ENCODE measurements around the gene PGBD5. TPM values are rescaled to one million over a fixed set of nuclear protein-coding genes. Genes with fewer than 3 reads are reported as not detected.

The PGBD5 gene
- total and polyA plus RNA-seq, 5 donors, result 18.5 to 32.6 (median 26.4) TPM

DNA sequence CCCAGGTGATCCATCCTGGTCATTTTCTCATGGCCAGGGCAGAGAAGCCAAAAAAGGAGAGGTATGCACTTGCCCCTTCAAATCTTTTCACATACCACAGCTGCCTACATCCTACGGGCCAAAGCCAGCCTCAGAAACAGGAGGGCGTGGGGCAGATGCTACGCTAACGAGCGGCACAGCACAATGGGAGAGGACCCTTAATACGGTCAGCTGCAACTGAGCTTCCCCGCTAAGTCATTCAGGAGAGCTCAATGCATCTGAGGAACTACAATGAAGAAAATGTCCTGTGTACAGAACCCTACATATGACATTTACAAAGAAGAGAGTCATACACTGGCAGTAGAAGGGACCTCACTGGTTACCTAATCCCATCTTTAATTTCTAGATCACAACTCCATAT, 78.2 kb downstream of the PGBD5 start:
- ATAC-seq, result no peak
- peaks cover 7% of the 10 kb centered on the region for H3K4me1 ChIP-seq (ENCODE audit: control insufficient read depth, insufficient read depth, low read length)
- intact Hi-C loops (cut with DNase I), result no loop called here
- WGBS, result 89% methylated on average over 7 of the region's 7 CpGs
- H3K4me3 ChIP-seq (ENCODE audit: low read length), result no peak overlapping the region
- DNase-seq, result no peak
- no peaks in the 10 kb centered on the region for H3K27me3 ChIP-seq (ENCODE audit: control insufficient read depth, insufficient read depth)
- no peak overlapping the region for H3K27ac ChIP-seq (ENCODE audit: low read length)
- H3K9me3 ChIP-seq (ENCODE audit: control insufficient read depth, low read length), result no peaks in the 10 kb centered on the region

- ATAC-seq (no peak), DNase-seq (no peak)
- H3K27me3 ChIP-seq (ENCODE audit: control insufficient read depth, insufficient read depth), result no peaks in the 10 kb centered on the region
- H3K4me1 ChIP-seq (ENCODE audit: control insufficient read depth, insufficient read depth, low read length), result peaks cover 14% of the 10 kb centered on the region
- no peak overlapping the region for H3K4me3 ChIP-seq (ENCODE audit: low read length)
- WGBS, result 77% methylated on average over 7 of the region's 7 CpGs
- H3K9me3 ChIP-seq (ENCODE audit: control insufficient read depth, low read length), result no peaks in the 10 kb centered on the region
- intact Hi-C loops (cut with DNase I), result no loop called here
- H3K27ac ChIP-seq (ENCODE audit: low read length), result no peak overlapping the region
These were observed 80.8 kb downstream of the PGBD5 start for GRCh38 chr1:230345139-230345885.

DNA sequence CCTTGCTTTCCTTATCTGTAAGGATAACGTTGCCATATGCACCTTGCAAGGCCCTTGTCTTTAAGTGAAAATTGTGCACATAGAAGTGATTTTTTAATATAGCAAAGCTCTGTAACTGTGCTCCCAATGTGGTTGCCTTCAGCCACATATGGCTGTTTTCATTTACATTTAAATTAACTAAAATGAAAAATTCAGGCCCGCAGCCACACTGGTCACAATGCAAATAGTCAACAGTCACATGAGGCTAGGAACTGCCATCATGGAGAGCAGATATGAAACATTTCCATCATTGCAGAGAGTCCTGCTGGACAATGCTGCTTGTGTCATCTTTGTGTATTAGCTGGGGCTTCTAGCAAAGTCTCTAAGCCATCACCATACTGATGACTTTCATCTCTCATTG, 83.4 kb downstream of the PGBD5 start:
- Histone ChIP-seq H3K27me3 (ENCODE audit: control insufficient read depth, insufficient read depth) (no peaks in the 10 kb centered on the region), H3K4me1 (ENCODE audit: control insufficient read depth, insufficient read depth, low read length) (peaks cover 10% of the 10 kb centered on the region), H3K4me3 (ENCODE audit: low read length) (no peak overlapping the region), H3K27ac (ENCODE audit: low read length) (no peak overlapping the region), H3K9me3 (ENCODE audit: control insufficient read depth, low read length) (no peaks in the 10 kb centered on the region)
- intact Hi-C loops (cut with DNase I), result no loop called here
- 78% methylated on average over 2 of the region's 2 CpGs for WGBS
- DNase-seq, result no peak
- ATAC-seq, result no peak

DNA sequence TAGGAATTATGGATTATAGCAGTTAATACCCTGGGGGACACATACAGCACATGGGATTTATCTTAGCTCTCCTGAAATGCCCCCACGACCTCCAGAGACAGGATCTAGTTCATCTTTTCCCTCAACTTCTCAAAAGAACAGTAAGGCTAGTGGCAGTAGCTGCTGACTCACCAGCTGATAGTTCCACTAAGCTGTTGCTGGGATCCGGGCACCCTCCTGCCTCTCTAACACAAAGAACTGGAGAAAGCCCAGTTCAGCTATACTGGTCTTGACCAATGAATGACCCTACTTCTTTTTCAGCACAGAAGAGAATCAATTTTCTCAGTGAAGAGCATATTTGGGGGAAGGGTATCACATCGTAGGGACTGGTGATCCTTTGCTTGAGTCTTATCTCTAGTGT, 84.1 kb downstream of the PGBD5 start:
- no peak overlapping the region for H3K4me3 ChIP-seq (ENCODE audit: low read length)
- ATAC-seq, result peak in 1 of 2 donors; percentile 39

GRCh38 chr1:230341162-230341546, 85.0 kb downstream of the PGBD5 start:
- ATAC-seq (no peak), DNase-seq (no peak)
- intact Hi-C loops (cut with DNase I), result no loop called here
- Histone ChIP-seq H3K4me1 (ENCODE audit: control insufficient read depth, insufficient read depth, low read length) (peaks cover 10% of the 10 kb centered on the region), H3K9me3 (ENCODE audit: control insufficient read depth, low read length) (no peaks in the 10 kb centered on the region), H3K27ac (ENCODE audit: low read length) (peak overlapping the region; percentile 70), H3K27me3 (ENCODE audit: control insufficient read depth, insufficient read depth) (no peaks in the 10 kb centered on the region), H3K4me3 (ENCODE audit: low read length) (no peak overlapping the region)
- 49% methylated on average over 3 of the region's 3 CpGs for WGBS

More for the DNA sequence above, 84.1 kb downstream of the PGBD5 start:
- Histone ChIP-seq H3K4me1 (ENCODE audit: control insufficient read depth, insufficient read depth, low read length) (peaks cover 10% of the 10 kb centered on the region), H3K9me3 (ENCODE audit: control insufficient read depth, low read length) (no peaks in the 10 kb centered on the region), H3K27me3 (ENCODE audit: control insufficient read depth, insufficient read depth) (no peaks in the 10 kb centered on the region), H3K27ac (ENCODE audit: low read length) (peak overlapping the region; percentile 33)
- no peak for DNase-seq
- intact Hi-C loops (cut with DNase I), result no loop called here
- 39% methylated on average over 3 of the region's 3 CpGs for whole genome bisulfite sequencing

DNA sequence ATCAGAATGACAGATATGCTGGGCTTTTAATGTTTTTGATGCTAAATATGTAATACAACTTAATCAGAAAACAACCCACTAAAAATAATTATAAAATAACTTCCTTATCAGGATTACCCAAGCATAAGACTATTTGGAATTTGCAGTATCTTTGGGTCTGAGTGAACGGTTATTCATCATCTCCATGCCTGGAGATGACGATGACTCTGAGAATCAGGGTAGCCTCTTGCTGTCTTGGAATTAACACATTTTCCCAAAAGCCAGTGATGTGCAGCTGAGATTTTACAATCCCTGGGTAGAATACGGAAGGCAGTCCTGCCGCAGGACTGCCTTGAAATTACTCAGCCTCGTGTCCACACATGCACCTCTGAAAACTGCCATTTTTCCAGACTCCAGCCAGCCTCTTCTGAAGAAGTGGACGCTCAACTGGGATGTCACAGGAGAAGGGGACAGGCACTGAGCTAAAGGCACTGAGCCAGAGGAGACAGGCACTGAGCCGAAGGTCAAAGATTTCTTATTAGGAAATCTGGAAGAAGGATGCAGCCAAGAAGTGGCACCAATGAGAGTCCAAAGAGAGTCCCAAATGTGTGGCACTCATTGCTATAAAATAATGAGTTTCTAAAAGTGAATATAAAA, 85.5 kb downstream of the PGBD5 start:
- WGBS, result 36% methylated on average over 7 of the region's 7 CpGs
- DNase-seq (peak; percentile 62 to 84 (median 76)), ATAC-seq (peak; percentile 45)
- Histone ChIP-seq H3K27me3 (ENCODE audit: control insufficient read depth, insufficient read depth) (no peaks in the 10 kb centered on the region), H3K4me1 (ENCODE audit: control insufficient read depth, insufficient read depth, low read length) (peaks cover 10% of the 10 kb centered on the region), H3K4me3 (ENCODE audit: low read length) (no peak overlapping the region), H3K27ac (ENCODE audit: low read length) (peak overlapping the region; percentile 87), H3K9me3 (ENCODE audit: control insufficient read depth, low read length) (no peaks in the 10 kb centered on the region)
- intact Hi-C loops (cut with DNase I), result no loop called here

DNA sequence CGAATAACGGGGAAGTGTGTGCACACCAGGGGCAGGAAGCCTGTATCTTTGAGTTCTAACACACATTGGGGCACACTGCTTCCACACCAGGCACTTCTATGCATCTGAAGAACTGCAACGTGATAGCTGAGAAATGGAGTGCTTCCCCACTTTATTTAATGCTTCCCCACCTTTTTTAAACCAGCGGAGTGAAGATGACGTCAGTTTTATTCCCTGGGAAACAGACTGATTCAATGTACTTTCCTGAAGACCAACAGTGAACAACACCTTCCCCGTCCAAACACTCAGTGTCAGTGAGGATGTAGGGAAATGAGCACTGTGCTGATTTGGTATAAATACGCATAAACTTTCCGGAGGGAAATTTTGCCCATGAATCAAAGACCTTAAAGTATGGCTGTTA, 87.1 kb downstream of the PGBD5 start:
- DNase-seq, result no peak
- Histone ChIP-seq H3K4me3 (ENCODE audit: low read length) (no peak overlapping the region), H3K9me3 (ENCODE audit: control insufficient read depth, low read length) (no peaks in the 10 kb centered on the region), H3K27me3 (ENCODE audit: control insufficient read depth, insufficient read depth) (no peaks in the 10 kb centered on the region), H3K4me1 (ENCODE audit: control insufficient read depth, insufficient read depth, low read length) (peaks cover 7% of the 10 kb centered on the region), H3K27ac (ENCODE audit: low read length) (no peak overlapping the region)
- 83% methylated on average over 8 of the region's 8 CpGs for WGBS
- intact Hi-C loops (cut with DNase I), result no loop called here
- no peak for ATAC-seq

DNA sequence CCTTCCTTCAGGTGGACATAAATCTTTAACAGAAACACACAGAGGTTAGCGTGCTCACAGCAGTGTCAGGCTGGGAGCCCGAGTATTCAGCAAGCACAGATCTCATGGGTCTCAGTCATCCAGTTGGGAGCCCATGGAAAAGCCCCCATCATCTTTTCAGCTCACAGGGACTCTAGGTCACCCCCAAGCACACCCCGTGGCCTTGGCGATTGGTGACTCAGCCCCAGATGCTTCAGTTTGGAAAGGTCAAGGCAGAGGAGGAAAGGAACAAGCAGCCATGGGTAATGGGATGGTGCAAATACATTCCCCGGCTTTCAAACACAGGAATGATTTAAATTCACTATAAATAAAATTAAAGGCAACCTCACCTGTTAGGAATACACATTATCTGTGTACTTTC, 88.9 kb downstream of the PGBD5 start:
- Histone ChIP-seq H3K4me1 (ENCODE audit: control insufficient read depth, insufficient read depth, low read length) (peaks cover 7% of the 10 kb centered on the region), H3K27ac (ENCODE audit: low read length) (no peak overlapping the region), H3K27me3 (ENCODE audit: control insufficient read depth, insufficient read depth) (no peaks in the 10 kb centered on the region), H3K4me3 (ENCODE audit: low read length) (no peak overlapping the region), H3K9me3 (ENCODE audit: control insufficient read depth, low read length) (no peaks in the 10 kb centered on the region)
- DNase-seq (no peak), ATAC-seq (no peak)
- intact Hi-C loops (cut with DNase I), result no loop called here
- 90% methylated on average over 5 of the region's 5 CpGs for WGBS

GRCh38 chr1:230335861-230336522, 90.1 kb downstream of the PGBD5 start:
- Histone ChIP-seq H3K27ac (ENCODE audit: low read length) (no peak overlapping the region), H3K4me1 (ENCODE audit: control insufficient read depth, insufficient read depth, low read length) (peaks cover 2% of the 10 kb centered on the region), H3K4me3 (ENCODE audit: low read length) (no peak overlapping the region), H3K27me3 (ENCODE audit: control insufficient read depth, insufficient read depth) (no peaks in the 10 kb centered on the region), H3K9me3 (ENCODE audit: control insufficient read depth, low read length) (no peaks in the 10 kb centered on the region)
- no peak for DNase-seq
- ATAC-seq, result no peak
- intact Hi-C loops (cut with DNase I), result no loop called here
- WGBS, result 64% methylated on average over 12 of the region's 12 CpGs

DNA sequence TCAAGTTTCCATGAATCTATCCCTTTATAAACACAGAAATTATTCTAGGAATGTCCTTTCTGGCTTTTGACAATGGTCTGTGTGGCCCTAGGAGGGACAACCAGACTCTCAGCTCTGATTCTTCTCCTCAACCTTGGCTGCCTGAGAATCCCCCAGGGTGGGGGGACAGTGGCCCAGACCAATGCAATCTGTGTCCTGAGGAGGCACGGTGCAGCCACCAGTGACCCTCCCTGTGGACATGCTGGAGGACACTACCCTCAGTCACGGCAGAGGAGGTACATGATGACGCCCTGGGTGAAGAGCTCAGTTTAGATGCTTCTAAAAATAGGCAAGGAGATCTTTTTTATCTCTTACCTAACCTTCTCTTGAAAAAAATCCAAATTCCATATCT, 91.7 kb downstream of the PGBD5 start:
- H3K4me3 ChIP-seq (ENCODE audit: low read length), result no peak overlapping the region
- H3K27me3 ChIP-seq (ENCODE audit: control insufficient read depth, insufficient read depth), result no peaks in the 10 kb centered on the region
- ATAC-seq (peak; percentile 39 to 58), DNase-seq (no peak)
- intact Hi-C loops (cut with DNase I), result no loop called here
- H3K4me1 ChIP-seq (ENCODE audit: control insufficient read depth, insufficient read depth, low read length), result no peaks in the 10 kb centered on the region
- no peak overlapping the region for H3K27ac ChIP-seq (ENCODE audit: low read length)
- no peaks in the 10 kb centered on the region for H3K9me3 ChIP-seq (ENCODE audit: control insufficient read depth, low read length)
- 47% methylated on average over 3 of the region's 3 CpGs for WGBS
